Measurements from ENCODE around the gene RAB1B.

GRCh38 chr11:66293777-66294625 is 25.6 kb downstream of the RAB1B start:
- no peak for TF ChIP-seq POLR2A (IDR thresholded peaks at IDR 0.05; ENCODE audit: borderline replicate concordance, extremely low read depth, insufficient read depth, insufficient read length)
- TF ChIP-seq, protein P1, sequence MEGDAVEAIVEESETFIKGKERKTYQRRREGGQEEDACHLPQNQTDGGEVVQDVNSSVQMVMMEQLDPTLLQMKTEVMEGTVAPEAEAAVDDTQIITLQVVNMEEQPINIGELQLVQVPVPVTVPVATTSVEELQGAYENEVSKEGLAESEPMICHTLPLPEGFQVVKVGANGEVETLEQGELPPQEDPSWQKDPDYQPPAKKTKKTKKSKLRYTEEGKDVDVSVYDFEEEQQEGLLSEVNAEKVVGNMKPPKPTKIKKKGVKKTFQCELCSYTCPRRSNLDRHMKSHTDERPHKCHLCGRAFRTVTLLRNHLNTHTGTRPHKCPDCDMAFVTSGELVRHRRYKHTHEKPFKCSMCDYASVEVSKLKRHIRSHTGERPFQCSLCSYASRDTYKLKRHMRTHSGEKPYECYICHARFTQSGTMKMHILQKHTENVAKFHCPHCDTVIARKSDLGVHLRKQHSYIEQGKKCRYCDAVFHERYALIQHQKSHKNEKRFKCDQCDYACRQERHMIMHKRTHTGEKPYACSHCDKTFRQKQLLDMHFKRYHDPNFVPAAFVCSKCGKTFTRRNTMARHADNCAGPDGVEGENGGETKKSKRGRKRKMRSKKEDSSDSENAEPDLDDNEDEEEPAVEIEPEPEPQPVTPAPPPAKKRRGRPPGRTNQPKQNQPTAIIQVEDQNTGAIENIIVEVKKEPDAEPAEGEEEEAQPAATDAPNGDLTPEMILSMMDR (IDR thresholded peaks at IDR 0.05 in 2 of 3, conservative IDR thresholded peaks at IDR 0.05 in 1 of 3; ENCODE audit: borderline replicate concordance in 1 of 3, insufficient read depth in 1 of 3, low read depth in 2 of 3, low read length in 2 of 3): no peak
- TF ChIP-seq EZH2 (IDR thresholded peaks at IDR 0.05): no peak
